NCI-H2196 (cell line): Measurements from ENCODE around the gene GATM.
"Not testable (repeated sequence)": the region's sequence is repeated elsewhere in the genome, so short reads cannot be mapped to it uniquely, and the experiment has no call there.

Source experiments
- DNase-seq: peaks from one replicate; lab custom pipeline; 2025; ENCODE audit not compliant: unreplicated experiment; lab: John Stamatoyannopoulos, UW

Gene GATM

DNA sequence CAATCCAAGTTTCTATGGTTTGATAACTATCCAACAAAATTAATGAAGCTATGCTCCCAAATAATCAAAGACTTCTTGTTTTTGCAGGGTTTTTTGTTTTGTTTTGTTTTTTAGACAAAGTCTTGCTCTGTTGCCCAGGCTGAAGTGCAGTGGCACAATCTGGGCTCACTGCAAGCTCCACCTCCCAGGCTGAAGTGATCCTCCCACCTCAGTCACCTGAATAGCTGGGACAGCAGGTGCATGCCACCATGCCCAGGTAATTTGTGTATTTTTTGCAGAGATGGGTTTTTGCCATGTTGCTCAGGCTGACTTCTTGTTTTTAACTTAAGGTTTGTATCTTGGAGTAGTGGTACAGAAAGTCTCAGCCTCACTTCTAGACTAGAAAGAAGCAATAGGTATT lies 11.0 kb upstream of the GATM start:
- no peak for DNase-seq

DNA sequence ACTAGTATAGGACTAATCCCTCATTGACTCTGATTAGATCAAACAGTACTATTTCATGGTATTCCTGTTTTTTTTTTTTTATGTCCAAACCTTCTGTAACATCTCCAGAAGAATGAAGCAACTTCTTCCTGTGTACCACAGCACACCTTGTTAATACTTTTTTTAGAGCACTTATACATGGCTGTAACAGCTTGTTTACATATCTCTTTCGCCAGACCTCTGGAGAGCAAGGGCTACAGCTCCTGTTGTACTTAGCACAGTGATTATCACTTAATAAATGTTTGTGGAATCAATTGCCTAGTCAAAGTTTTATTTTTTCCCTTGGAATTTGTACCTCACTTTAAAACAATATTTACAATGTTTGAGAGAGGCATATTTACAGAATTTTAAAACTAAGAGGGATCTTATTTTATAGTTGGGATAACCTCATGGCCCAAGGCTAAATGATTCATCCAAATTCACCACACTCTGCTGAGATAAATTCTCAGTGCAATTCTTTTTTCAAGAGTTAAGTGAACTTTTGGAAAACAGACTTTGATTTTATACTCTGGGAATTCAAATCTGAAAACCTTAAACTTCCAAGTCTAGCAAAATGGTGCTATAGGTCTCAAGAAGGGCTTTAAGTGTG lies 9.2 kb upstream of the GATM start:
- no peak for DNase-seq

DNA sequence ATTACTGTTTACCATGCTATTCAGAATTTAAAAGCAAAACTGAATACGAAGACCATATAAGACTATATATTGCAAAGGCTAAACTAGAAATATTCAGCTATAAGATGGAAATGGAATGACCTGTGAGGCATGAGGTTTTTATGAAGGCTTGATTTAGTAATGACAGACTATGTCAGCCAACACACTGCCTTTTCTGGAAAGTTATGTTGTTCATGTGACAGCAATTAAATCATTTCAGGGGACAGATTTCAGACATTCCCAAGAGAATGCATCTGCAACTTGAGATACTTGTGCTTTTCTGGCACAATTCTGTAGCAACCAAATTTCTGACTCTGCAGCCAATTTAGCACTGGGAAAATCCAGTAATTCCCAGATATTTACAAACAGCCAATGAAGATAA lies 8.6 kb upstream of the GATM start:
- DNase-seq, result no peak

DNA sequence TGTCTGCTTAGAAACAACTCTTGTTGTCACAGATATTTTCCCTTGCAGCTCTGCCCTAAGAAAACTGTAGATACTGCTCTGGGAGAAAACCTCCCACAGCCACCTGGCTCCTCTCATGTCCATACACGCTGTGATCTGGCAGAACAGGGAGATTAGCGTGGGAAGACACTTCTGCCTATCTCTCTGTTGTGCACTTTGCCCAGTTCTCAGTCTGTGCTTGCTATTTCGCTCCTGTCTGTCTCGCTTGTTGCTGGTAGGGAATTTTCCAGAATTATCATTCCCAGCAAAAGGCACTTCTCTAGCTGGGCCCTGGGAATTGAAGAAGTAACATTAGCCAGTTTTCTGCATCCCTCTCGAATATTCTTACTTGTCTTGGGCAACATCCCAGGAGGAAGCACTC lies 8.1 kb upstream of the GATM start:
- no peak for DNase-seq

DNA sequence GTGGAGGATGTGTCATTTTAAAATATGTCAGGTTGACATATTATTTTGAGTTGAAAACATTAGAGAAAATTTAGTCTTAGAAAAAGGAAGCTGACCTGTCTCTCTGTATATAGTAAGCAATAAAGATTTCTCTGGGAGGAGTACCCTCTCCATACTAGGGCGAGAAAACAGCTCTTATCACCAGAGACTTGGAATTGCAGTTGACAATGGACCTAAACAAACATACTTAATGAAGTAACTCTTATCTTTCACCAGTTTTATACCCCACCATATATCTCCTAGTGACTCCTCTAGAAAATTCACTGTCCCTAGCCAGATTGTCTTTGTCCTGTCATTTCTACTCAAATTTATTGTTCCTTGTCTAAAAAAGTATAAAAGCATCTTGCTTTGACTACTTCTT lies 7.2 kb upstream of the GATM start:
- no peak for DNase-seq

DNA sequence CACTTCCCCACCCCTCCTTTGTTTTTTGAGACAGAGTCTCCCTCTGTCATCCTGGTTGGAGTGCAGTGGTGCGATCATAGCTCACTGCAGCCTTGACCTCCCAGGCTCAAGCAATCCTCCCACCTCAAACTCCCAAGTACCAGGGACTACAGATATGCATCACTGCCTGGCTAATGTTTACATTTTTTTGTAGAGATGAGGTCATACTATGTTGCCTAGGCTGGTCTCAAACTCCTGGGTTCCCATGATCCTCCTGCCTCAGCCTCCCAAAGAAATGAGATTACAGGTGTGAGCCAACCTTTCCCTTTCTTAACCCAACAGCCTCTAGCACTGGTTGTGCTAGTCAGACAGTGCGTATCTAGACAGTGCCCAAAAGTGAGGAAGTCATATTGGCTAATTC lies 6.4 kb upstream of the GATM start:
- DNase-seq, result no peak

DNA sequence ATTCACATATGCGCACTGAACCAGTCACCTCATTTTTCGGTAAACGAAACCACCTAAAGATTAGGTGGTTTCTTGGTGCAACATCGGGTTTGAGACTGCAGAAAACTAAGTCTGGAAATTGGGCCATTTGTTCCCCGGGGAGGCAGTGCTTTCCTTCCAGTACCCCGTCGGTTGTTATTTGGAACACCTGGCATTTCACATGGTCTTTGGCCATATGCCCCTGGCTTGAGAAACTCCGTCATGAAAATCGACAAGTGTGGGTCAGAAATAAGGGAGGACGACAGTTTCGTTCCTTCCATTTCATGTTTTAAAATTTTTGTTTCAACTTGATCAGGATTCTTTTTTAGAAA lies 544 bp upstream of the GATM start:
- no peak for DNase-seq

DNA sequence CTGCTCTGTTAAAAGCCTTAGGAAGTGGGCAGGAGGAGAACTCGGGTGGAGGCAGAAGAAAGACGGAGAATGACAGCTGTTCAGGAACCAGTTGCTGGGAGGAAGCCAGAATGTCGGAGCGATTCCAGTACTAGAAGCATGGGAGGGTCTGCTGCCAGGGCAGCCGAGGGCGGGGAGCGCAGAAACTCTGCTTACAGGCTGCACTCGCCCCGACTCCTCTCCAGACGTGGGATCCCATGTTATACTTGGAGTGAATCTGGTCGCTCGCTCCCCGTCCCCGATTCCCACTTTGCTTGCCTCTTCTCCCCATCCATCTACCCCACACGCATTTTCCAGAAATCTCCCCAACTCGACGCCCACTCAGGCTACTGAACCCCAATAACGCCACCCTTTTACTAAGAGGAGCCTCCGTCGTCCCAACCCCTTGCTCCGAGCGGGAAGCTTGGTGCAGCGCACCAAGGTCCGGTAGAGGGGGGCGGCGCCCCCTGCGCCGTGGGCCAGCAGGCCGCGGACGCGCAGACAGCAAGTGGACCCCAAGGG lies 665 bp downstream of the GATM start:
- no peak for DNase-seq

DNA sequence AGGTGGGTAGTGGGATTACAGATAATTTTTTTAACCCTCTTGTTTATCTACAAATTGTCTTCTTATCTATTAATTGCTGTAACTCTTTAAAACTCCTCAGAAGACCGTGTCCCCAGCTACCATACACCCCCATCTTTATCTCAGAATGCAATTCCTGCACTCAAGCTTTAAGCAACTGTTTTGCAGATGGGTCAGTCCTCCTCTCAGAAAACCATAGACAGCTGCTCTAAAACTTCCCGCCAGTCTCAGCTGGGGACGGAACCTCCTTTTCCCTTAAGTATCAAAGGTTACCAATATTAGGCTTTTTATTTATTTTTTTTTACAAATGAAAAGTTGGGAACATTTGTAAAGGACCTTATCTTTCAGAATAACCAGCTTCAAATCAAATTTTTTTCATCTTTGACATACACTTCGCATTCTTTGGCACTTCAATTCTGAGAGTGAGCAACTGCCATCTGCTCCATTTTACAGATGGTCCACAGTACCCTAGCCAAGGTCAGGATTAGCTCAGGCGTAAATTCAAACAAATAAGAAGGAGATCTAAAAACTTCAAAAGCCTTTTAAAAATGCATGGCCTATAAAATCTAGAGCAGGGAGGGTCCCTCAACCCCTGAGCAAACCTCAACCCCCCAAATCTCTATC lies 1.3 kb downstream of the GATM start:
- no peak for DNase-seq

DNA sequence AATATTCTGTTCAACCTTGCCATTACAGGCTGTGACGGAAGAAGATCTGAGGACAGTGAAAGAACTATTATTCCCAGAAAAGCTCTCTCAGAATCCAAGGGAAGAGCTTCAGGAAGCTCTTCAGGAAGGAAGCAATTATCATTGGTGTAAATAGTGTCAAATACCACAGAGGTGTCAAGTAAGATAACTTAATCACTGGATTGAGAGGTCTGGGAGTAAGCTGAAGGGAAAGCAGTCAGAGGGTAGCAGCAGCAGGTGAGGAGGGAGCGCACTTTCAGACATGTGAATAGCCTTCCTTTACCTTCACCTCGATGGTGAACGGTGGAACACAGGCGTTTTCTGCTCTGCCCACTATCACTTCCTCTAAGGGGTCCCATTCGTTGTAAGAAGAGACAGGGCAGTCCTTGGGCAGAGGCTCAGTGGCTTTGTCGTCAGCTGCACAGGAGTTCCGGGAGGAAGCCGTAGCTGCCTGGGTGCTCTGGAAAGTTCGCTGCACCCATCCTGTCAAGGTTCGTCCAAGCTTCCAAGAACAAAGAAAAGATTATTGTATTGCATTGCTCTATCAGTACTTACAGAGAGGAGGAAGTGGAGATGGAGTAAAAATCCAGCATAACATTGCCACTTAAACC lies 1.9 kb downstream of the GATM start:
- DNase-seq, result no peak

DNA sequence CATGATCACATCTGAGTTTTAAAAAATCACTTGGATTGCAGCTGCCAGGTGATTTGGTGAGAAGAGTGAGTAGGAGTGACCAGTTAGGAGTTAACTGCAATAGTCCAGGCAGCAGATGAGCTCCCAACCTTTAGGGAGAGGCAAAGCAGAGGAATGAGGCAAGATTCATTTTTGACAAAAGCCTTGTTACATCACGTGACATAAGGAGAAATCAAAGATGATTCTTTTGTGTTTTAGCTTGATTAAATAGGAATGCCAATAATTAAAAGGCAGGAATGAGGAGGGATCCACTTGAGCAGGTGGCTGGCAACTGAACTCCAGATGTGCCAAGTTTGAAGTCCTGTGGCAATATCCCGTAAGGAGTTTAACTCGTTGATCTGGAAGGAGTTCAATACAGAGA lies 2.5 kb downstream of the GATM start:
- DNase-seq, result no peak

DNA sequence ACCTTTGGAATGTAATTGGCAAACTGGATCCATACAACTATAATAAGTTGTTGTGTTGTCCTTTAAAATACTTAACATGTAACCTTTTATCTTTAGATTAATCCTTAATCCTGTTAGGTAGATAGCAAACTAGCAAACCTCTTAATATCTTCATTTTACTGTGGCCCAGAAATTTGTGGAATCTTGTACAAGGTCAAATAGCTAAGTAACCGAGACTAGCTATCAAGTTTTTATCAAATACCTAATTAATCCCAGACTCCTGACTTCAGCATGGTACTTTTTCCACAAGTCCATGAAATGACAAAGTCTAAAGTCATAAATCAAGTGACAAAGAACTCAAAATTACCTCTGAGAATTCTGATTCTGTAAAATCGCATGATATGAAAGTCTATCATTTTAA lies 4.4 kb downstream of the GATM start:
- DNase-seq, result no peak

DNA sequence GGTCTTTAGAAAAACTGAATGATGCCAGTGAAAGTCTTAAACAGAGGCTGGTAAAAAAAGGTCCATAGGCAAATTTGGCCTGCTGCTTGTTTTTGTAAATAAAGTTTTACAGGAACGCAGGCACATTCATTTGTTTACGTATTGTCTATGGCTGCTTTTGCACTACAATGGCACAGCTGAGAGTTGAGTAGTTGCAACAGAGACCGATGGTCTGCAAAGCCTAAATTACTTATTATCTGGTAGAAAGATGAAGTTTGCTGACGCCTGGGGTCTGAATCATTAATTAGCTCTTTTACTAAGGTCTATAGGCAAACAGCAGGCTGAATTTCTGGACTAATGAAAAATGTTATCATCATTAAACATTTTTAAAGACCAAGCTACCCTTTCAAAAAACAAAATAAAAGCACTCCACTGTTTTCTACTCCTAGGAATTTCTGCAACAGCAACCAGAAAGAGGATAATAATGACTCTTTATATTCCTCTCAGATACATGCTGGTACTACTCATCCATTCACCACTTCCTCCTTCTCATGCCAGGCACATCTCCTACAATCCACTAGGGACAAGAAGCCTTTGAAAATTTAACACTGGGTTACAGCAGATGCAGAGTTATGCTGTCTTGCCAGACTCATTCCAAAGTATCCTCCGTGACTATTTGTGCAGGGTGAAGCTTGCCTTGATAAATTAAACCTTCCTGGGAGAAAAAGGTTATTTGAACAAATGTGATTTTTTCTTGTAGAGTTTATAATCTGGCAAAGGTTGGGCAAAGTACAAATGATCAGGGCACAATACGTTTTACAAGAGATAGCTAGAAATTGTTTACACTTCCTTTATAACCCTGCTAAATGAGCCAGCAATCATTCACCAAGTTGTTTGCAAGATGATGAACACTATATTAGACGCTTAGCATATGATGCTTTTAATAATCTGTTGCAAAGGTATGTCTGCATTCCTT lies 6.0 kb downstream of the GATM start:
- DNase-seq, result no peak

DNA sequence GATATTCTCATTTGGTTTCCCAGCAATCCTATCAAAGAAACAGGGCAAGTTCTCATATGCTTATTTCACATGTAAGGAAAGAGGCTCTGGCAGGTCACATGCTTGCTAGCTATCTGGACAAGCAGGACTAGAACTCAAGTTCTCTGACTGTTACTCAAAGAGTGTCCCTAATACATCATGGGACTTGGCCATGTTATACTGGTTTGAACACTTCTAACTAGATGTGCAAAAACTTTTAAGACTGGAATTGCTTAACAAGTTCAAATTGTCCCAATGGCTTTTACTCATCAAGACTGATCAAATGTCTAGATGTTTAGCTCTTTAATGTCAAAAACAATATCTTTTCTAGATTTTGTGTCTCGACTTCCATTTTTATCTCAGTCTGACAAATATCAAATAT lies 6.8 kb downstream of the GATM start:
- no peak for DNase-seq

DNA sequence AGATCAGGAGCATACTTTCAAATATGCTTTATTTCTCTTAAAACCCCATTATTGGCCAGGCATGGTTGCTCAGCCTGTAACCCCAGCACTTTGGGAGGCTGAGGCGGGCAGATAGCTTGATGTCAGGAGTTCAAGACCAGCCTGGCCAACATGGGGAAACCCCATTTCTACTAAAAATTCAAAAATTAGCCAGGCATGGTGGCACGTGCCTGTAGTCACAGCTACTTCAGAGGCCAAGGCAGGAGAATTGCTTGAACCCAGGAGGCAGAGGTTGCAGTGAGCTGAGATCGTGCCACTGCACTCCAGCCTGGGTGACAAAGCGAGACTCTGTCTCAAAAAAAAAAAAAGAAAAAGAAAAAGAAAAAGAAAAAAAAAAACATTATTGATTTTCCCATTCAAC lies 8.3 kb downstream of the GATM start:
- DNase-seq, result not testable (repeated sequence)

DNA sequence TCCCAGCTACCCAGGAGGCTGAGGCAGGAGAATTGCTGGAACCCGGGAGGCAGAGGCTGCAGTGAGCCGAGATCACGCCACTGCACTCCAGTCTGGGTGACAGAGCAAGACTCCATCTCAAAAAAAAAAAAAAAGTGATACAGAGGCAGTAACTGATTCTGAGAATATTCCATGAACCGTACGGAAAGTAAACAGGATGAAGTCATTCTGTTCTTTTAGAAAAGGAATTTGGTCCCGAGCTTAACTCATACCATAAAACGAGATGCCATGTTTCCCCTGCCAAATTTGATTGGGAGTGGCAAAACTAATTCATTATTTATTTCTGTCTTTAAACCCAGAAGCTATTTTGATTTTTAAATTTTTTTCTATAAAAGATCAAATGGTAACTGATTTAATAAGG lies 11.1 kb downstream of the GATM start:
- not testable (repeated sequence) for DNase-seq

DNA sequence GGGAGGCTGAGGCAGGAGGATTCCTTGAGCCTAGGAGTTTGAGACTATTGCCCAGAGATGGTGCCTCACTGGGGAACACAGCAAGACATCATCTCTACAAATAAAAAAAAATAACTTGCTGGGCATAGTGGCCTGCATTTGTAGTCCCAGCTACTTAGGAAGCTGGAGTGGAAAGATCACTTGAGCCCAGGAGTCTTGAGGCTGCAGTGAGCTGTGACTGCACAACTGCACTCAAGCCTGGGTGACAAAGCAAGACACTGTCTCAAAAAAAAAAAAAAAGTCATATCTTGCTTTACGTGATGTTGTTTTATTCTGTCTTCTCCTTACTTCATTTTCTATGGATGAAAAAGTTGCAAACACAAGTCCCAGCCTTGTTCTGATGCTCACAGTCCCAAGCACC lies 14.1 kb downstream of the GATM start:
- no peak for DNase-seq

DNA sequence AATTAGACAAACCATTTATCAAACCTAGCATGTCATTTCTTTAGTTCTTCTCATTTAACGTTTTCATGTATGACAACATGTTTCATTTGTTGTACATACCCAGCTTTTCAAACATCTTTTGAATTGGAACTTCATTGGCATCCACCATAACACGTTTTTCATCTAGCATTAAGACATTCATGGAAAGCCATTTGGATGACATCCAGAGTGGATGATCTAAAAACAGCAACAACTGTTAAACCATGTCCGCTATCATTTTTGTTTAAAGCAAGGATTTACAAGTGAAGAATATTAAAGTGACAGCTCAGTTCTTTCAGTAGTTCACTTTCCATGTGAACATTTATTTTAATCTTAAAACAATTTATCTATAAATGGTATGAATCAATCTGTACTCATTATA lies 14.5 kb downstream of the GATM start:
- DNase-seq, result no peak

DNA sequence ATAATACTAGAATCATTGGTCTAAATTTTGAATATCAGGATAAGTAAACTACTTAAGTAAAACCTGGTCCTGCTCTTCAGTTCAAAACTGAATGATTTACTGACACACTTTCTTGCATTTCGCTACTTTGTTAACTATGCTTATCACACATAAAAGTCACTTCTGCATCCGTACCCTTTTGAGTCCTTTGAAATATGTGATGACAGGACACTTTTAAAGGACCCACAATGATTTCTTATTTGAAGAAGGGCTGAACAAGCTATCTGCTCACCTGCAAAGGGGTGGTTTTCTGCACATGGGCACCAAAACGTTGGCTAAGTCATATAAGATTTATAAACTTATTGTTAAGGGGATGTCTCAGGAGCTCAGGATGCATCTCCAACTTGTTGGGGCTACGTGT lies 15.0 kb downstream of the GATM start:
- no peak for DNase-seq

DNA sequence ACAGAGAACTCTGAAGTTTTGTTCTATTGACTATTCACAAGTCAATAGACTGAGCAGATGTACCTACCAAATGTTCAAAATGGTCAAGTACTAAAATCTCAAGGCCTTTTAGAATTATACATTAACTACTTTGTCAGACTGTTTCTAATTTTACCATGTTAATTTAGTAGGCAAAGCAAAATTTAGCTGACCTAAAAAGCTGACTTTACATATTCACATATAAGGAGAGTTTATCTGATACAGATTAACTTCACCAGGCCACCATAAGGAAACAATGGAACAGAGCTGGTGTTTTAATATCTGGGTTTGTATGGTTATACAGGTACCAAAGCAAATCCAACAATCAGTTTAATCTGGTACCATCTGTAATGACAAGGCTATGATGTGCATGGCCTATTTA lies 15.9 kb downstream of the GATM start:
- DNase-seq, result no peak

DNA sequence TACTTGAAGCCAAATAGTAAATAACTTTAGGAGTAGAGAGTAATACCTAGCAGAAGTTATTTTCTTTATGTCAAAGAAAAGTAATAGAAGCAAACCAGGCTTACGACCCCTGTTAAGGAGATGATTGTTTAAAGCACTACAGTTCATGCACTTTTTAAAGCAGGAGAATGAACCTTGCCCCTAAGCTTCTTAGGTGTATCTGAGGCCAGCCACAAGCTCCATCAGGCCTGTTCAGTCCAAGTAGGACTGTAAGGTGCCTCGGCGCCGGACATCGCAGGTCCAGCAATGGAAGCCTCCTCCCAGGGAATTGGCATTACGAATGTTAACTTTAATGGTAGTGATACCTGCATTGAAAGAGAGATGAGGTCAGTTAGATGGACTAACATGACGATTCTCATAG lies 16.5 kb downstream of the GATM start:
- no peak for DNase-seq

DNA sequence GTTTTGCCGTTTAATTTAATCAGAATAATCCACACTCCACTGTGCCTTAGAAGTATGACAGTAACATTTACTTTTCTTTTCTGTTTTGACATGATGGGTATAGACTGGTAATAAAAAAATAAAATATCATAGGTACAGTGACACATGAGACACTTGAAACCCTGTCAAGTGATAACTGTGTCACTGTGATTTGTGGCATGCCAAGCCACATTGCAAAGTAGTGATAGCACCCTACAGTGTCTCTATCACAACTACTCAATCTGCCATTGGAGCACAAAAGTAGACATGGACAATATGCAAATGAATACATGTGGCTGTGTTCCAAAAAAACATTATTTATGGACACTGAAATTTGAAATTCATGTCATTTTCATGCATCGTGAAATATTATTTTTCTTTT lies 22.5 kb downstream of the GATM start:
- DNase-seq, result no peak
